ENCODE data around the gene ANKEF1.

GRCh38 chr20:10076126-10077080, 41.6 kb downstream of the ANKEF1 start:
- TF ChIP-seq SRF (IDR thresholded peaks at IDR 0.05; ENCODE audit: low read depth in 2 of 2, low read length in 2 of 2) (no peak), CTCF (IDR thresholded peaks at IDR 0.05 in 2 of 3, conservative IDR thresholded peaks at IDR 0.05 in 1 of 3; ENCODE audit: control insufficient read depth in 2 of 3, extremely low read depth in 1 of 3, insufficient read depth in 1 of 3, low read depth in 3 of 3, low read length in 3 of 3) (no peak), STAT1 (conservative IDR thresholded peaks at IDR 0.05) (no peak), EZH2 (IDR thresholded peaks at IDR 0.05; ENCODE audit: borderline replicate concordance, control insufficient read depth, low read depth, low read length) (no peak), YY1 (IDR thresholded peaks at IDR 0.05; ENCODE audit: low read depth, low read length) (no peak)
- TF ChIP-seq, protein P1, sequence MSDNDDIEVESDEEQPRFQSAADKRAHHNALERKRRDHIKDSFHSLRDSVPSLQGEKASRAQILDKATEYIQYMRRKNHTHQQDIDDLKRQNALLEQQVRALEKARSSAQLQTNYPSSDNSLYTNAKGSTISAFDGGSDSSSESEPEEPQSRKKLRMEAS (IDR thresholded peaks at IDR 0.05; ENCODE audit: low read depth, low read length), result no peak
- TF ChIP-seq, protein P2, sequence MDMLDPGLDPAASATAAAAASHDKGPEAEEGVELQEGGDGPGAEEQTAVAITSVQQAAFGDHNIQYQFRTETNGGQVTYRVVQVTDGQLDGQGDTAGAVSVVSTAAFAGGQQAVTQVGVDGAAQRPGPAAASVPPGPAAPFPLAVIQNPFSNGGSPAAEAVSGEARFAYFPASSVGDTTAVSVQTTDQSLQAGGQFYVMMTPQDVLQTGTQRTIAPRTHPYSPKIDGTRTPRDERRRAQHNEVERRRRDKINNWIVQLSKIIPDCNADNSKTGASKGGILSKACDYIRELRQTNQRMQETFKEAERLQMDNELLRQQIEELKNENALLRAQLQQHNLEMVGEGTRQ (IDR thresholded peaks at IDR 0.05; ENCODE audit: borderline replicate concordance, low read depth, low read length), result no peak

Data from GM12878 (cell line).